HUES48 (cell line): ENCODE measurements around the gene IKZF3.

Experiments
- H3K27ac ChIP-seq: one replicate; pipeline ENCODE4 v1.7.0; 2013; ENCODE audit warnings: low read depth, low read length, inconsistent platforms
- H3K27me3 ChIP-seq: 2 replicates; pipeline ENCODE4 v1.6.1; 2013; ENCODE audit warnings: mild to moderate bottlenecking, low read length; ENCODE audit not compliant: control insufficient read depth, insufficient read depth
- H3K36me3 ChIP-seq: 2 replicates; pipeline ENCODE4 v1.6.1; 2013; ENCODE audit warnings: low read length; ENCODE audit not compliant: control insufficient read depth, insufficient read depth
- H3K4me1 ChIP-seq: 2 replicates; pipeline ENCODE4 v1.6.1; 2013; ENCODE audit warnings: mild to moderate bottlenecking, low read length; ENCODE audit not compliant: control insufficient read depth, insufficient read depth
- H3K4me3 ChIP-seq: 2 replicates; pipeline ENCODE4 v1.5.1; 2013; ENCODE audit warnings: mild to moderate bottlenecking, low read depth, low read length
- H3K9ac ChIP-seq: 2 replicates; pipeline ENCODE4 v1.6.1; 2013; ENCODE audit warnings: mild to moderate bottlenecking, low read depth, low read length, moderate library complexity
- H3K9me3 ChIP-seq: 2 replicates; pipeline ENCODE4 v1.6.1; 2013; ENCODE audit warnings: low read length; ENCODE audit not compliant: control insufficient read depth, insufficient read depth

IKZF3 gene

GRCh38 chr17:39793301-39793872 is 70.7 kb downstream of the IKZF3 start:
- Histone ChIP-seq H3K9me3 (no peaks in the 10 kb centered on the region), H3K4me1 (no peaks in the 10 kb centered on the region), H3K27ac (no peak overlapping the region), H3K36me3 (no peaks in the 10 kb centered on the region), H3K27me3 (no peaks in the 10 kb centered on the region), H3K4me3 (no peak overlapping the region), H3K9ac (no peak overlapping the region)

GRCh38 chr17:39792526-39793221 is 71.4 kb downstream of the IKZF3 start:
- Histone ChIP-seq H3K9me3 (no peaks in the 10 kb centered on the region), H3K4me3 (no peak overlapping the region), H3K36me3 (no peaks in the 10 kb centered on the region), H3K9ac (no peak overlapping the region), H3K4me1 (no peaks in the 10 kb centered on the region), H3K27me3 (no peaks in the 10 kb centered on the region), H3K27ac (no peak overlapping the region)

- no peaks in the 10 kb centered on the region for H3K4me1 ChIP-seq
Measured at GRCh38 chr17:39791111-39791992, 72.8 kb downstream of the IKZF3 start.

GRCh38 chr17:39787743-39788484 is 76.2 kb downstream of the IKZF3 start:
- Histone ChIP-seq H3K36me3 (no peaks in the 10 kb centered on the region), H3K4me3 (no peak overlapping the region), H3K9ac (no peak overlapping the region), H3K27me3 (no peaks in the 10 kb centered on the region), H3K9me3 (no peaks in the 10 kb centered on the region), H3K4me1 (no peaks in the 10 kb centered on the region), H3K27ac (no peak overlapping the region)

More at GRCh38 chr17:39791111-39791992, 72.8 kb downstream of the IKZF3 start:
- Histone ChIP-seq H3K4me3 (no peak overlapping the region), H3K27ac (no peak overlapping the region), H3K9ac (no peak overlapping the region), H3K27me3 (no peaks in the 10 kb centered on the region), H3K36me3 (no peaks in the 10 kb centered on the region), H3K9me3 (no peaks in the 10 kb centered on the region)

GRCh38 chr17:39787041-39787440 is 77.1 kb downstream of the IKZF3 start:
- H3K9ac ChIP-seq: no peak overlapping the region
- H3K9me3 ChIP-seq: no peaks in the 10 kb centered on the region
- no peaks in the 10 kb centered on the region for H3K36me3 ChIP-seq
- H3K27ac ChIP-seq: no peak overlapping the region
- no peaks in the 10 kb centered on the region for H3K27me3 ChIP-seq
- H3K4me1 ChIP-seq: no peaks in the 10 kb centered on the region
- no peak overlapping the region for H3K4me3 ChIP-seq

- no peaks in the 10 kb centered on the region; the same call in 1 of the 2 replicates for H3K27me3 ChIP-seq
- no peaks in the 10 kb centered on the region for H3K9me3 ChIP-seq
- no peak overlapping the region for H3K27ac ChIP-seq
- H3K4me3 ChIP-seq: no peak overlapping the region
- H3K4me1 ChIP-seq: 0 out of 2 replicates have a peak, but pooled peaks cover 2% of the 10 kb centered on the region
- no peak overlapping the region for H3K9ac ChIP-seq
- no peaks in the 10 kb centered on the region for H3K36me3 ChIP-seq
Measured at GRCh38 chr17:39782980-39783379, 81.1 kb downstream of the IKZF3 start.

GRCh38 chr17:39782481-39782880 is 81.6 kb downstream of the IKZF3 start:
- H3K4me1 ChIP-seq: 0 out of 2 replicates have a peak, but pooled peaks cover 2% of the 10 kb centered on the region
- no peak overlapping the region for H3K4me3 ChIP-seq
- no peak overlapping the region for H3K27ac ChIP-seq
- H3K9ac ChIP-seq: no peak overlapping the region
- no peaks in the 10 kb centered on the region for H3K9me3 ChIP-seq
- no peaks in the 10 kb centered on the region; the same call in 1 of the 2 replicates for H3K27me3 ChIP-seq
- H3K36me3 ChIP-seq: no peaks in the 10 kb centered on the region

- Histone ChIP-seq H3K4me1 (0 out of 2 replicates have a peak, but pooled peaks cover 2% of the 10 kb centered on the region), H3K36me3 (no peaks in the 10 kb centered on the region), H3K9ac (no peak overlapping the region), H3K9me3 (no peaks in the 10 kb centered on the region), H3K4me3 (no peak overlapping the region), H3K27ac (no peak overlapping the region), H3K27me3 (no peaks in the 10 kb centered on the region; the same call in 1 of the 2 replicates)
Measured at GRCh38 chr17:39781861-39782213, 82.3 kb downstream of the IKZF3 start.

- Histone ChIP-seq H3K9me3 (no peaks in the 10 kb centered on the region), H3K4me3 (no peak overlapping the region), H3K27ac (no peak overlapping the region), H3K27me3 (no peaks in the 10 kb centered on the region; the same call in 1 of the 2 replicates), H3K4me1 (0 out of 2 replicates have a peak, but pooled peaks cover 2% of the 10 kb centered on the region), H3K9ac (no peak overlapping the region), H3K36me3 (no peaks in the 10 kb centered on the region)
Measured at GRCh38 chr17:39781031-39781860, 82.9 kb downstream of the IKZF3 start.
